Ammon's horn (tissue), 1 donor: ENCODE data around the gene BANP.
"Not testable (repeated sequence)": the region's sequence is repeated elsewhere in the genome, so short reads cannot be mapped to it uniquely, and the experiment has no call there.

ENCODE experiments used
- DNase-seq: peaks from one replicate; pipeline ENCODE4 v3.0.0-alpha.2; 2016; ENCODE audit warnings: low spot score

Gene BANP

DNA sequence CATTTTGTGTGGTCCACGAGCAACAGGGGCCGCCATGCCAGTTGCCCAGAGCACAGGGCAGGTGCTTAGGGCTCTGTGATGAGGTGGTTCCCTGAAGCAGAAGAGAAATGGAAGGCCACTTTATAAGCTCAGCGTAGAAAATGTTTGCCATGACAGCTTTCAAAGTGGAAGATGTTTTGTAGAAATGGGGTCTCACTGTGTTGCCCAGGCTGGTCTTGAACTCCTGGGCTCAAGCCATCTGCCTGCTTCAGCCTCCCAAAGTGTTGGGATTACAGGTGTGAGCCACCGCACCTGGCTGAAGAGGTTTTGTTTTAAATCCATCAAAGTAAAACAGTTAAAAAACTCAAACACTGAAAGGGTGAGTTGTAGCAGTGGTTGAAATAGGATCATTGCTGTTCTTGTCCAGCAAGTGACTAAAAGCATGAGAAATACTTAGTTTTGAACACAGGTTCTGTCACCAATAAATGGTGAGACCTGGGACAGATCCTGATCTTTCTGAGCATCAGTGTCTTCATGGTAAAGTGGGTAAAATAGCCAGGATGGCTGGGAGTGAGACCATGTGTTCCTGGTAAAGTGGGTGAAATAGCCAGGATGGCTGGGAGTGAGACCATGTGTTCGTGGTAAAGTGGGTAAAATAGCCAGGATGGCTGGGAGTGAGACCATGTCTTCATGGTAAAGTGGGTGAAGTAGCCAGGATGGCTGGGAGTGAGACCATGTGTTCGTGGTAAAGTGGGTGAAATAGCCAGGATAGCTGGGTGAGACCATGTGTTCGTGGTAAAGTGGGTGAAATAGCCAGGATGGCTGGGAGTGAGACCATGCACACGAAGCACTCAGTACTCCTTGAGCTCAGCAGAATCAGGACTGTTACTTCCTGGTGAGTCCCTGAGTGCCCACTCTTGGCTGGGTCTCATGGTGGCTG is 46.0 kb downstream of the BANP start:
- no peak for DNase-seq

DNA sequence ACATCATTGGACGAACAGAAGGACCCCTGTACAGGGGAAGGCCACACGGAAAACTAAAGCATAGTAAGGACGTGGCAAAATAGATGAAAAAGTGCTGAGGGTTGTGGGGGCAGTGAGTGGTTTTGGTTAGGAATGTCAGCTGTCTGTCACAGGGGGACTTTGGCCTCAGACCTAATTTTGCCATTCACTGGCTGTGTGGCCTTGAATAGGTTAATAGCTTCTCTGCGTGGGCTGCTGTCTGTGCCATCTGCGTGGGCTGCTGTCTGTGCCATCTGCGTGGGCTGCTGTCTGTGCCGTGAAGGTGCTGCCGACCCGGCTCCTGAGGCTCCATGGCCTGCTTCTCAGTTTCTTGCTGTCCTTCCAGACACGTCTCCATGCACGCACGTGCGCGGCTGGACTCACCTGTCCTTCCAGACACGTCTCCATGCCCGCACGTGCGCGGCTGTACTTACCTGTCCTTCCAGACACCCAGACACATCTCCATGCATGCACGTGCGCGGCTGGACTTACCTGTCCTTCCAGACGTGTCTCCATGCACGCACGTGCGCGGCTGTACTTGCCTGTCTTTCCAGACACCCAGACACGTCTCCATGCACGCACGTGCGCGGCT is 47.1 kb downstream of the BANP start:
- not testable (repeated sequence) for DNase-seq

DNA sequence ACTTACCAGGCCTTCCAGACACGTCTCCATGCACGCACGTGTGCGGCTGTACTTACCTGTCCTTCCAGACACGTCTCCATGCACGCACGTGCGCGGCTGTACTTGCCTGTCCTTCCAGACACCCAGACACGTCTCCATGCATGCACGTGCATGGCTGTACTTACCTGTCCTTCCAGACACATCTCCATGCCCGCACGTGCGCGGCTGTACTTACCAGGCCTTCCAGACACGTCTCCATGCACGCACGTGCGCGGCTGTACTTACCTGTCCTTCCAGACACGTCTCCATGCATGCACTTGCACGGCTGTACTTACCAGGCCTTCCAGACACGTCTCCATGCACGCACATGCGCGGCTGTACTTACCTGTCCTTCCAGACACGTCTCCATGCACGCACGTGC is 47.8 kb downstream of the BANP start:
- DNase-seq = not testable (repeated sequence)

DNA sequence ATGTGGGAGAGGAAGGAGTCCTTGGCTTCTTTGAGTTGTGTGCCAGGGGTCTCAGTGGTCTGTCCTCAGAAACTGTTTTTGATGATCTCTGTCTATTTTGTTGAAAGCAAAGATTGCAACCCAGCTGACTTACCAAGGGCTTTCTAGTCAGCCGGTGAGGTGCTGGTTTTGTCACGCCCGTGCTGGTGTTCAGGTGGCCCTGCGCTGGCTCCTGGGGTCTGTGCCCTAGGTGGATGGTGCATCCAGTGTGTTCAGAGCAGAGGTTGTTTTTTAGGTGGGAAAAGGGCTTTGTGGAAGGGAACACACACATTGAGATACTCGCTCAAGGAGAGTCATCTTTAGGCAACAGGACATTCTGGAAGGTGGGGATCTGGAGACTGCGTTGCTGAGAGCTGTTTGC is 51.0 kb downstream of the BANP start:
- no peak for DNase-seq

DNA sequence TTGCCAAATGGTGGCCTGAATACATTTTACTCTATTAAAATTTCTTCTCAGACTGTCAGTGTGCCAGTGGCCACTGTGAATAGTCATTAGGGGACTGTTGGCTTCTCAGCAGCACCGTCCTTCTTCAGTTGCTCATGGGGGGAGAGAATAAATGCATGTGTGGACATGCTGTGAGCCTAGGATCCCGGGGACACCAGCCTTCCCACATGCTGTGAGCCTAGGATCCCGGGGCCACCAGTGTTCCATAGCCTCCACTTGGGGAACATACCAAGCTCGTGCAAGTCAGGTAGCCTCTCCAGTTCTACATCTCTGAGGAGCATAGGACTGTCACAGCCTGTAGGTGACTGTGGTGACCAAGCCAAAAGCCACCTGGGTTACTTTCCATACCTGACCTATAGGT is 51.5 kb downstream of the BANP start:
- DNase-seq = no peak

DNA sequence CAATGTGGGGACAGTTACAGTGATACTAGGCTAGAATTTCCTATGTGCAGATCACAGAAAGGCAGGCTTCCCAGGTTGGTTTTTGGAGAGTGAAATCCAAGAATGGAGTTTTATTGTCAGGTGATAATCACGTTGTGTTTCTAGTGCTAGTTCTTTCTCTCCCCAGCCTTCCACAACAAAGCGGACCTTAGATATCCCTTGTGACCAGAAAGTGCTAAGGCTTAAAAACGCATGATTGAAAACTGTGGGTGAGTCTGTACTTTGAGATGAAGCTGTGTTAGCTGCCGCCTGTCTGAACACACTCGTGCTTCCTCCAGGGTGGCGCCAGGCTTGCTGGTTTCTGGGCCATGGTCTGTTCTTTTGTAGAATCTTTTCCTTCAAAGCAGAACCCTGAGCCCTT is 52.1 kb downstream of the BANP start:
- DNase-seq = no peak

DNA sequence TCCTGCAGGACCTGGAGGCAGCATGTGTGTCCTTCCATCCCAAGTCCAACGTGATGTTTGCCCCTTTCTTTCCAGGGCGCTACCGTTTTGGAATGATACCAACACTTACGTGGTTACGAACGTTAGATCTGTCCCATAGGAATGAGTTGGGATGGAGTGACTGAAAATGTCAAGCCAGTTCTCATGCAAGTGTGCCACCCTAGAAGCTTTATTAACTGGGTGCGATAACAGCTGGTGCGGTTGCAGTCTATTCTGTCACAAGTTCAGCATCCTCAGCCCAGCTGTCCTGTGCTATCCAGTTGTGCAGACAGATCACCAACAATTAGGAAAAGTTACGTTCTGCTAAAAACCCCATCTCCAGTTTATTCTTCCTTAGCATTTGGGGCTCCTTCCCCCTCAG is 52.5 kb downstream of the BANP start:
- DNase-seq = no peak

DNA sequence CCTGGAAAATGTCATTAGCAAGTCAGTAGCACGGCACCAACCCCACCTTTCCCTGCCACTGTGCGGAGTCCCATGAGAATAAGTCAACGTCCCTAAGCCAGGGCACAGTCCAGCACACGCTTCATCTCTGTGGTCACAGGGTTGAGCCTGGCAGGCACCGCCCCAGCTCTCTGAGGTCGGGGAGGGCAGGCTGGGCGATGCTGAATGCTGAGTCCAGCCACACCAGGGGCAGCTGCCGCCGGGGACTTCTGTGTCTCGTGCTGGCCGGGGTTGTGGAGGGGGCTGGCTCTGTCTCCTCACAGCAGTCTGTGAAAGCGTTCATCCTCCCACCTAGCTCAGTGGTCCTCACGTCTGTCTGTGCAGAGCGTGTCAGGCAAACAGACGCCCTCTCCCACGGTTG is 53.2 kb downstream of the BANP start:
- no peak for DNase-seq

DNA sequence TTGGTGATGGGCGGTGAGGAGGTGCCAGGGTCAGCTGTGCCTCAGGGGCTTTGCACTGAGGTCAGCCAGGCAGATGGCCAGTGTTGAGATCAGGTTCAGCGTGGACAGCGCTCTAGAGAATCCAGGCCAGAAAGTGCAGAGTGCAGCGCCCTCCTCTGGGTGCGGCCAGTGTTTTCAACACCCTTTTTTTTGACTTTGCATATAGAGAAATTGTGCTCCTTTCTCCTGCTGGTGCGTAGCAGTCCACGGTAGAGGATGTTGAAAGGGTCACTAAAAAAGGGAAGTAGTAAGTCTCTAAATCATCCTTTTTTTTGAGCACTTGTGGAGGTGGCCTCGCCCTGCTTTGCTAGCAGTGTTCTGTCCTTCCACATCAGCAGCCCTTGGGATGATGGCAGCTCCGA is 53.9 kb downstream of the BANP start:
- no peak for DNase-seq

DNA sequence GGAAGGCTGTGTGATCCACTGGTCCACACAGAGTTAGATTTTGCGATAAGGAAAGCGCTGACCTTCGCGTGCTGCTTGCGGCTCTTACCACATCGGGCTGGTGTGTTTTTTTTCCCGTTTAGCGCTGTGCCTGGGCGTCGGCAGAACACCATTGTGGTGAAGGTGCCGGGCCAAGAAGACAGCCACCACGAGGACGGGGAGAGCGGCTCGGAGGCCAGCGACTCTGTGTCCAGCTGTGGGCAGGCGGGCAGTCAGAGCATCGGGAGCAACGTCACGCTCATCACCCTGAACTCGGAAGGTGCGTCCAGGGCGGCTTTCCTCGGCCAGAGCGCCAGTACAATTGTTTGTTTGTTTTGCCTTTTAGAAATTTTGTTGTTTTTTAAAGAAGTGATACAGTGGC is 54.7 kb downstream of the BANP start:
- DNase-seq = no peak

DNA sequence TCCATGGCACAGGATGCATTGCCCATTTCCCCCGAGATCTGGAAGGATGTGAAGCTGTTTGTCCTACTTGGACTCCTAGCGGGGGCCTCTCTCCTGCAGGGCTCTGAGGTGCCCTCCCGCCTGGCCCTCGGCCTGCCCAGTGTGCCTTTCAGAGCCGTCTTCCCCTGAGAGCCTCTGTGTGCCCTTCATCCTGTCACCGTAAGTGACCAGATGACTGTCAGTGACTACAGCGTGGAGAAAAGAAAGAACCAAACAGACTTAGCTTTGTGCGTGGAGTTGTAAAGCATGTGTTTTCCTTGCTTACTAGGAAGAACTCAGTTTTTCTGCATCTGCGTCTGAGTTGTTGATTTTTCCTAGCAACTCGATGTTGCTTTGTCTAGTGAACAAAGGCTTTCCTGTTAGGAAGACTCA is 56.1 kb downstream of the BANP start:
- peak; percentile 76 for DNase-seq

DNA sequence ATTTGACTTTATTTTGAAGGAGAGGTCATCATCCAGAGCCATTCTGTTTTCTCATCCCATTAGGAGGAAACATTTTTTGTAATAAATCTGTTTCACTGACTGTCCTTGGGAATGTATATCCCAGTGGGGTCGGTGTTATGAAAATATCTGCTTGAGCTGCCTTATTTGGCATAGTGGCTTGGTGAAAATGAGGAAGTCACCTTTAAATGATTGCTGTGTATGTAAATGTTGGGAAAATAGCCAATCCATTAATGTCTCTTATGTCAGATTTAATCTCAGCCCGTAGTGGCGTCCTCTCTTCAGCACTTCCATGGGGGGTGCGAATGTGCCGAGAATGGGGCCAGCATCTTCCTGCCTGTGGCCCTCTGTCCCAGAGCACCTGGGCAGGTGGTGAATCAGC is 57.6 kb downstream of the BANP start:
- no peak for DNase-seq

DNA sequence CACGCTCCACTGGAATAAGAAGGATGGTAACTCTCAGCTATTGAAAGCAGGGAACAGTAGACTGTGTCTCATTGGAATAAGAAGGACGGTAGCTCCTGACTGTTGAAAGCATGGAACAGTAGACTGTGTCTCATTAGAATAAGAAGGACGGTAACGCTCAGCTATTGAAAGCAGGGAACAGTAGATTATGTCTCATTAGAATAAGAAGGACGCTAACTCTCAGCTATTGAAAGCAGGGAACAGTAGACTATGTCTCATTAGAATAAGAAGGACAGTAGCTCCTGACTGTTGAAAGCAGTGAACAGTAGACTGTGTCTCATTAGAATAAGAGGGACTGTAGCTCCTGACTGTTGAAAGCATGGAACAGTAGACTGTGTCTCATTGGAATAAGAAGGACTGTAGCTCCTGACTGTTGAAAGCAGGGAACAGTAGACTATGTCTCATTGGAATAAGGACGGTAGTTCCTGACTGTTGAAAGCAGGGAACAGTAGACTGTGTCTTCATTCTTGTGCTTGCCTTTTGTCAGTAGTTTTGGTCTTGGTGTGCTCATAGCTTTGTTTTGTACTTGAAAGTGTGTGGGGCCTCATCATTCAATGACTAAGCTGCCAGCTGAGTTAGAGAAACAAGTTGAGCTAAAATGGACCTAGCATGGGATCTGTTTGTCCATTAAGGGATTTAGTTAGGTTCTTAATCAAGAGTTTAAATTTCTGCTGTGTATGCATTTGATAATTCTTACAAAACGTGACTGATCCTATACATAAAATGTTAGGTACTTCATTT is 58.5 kb downstream of the BANP start:
- no peak for DNase-seq

DNA sequence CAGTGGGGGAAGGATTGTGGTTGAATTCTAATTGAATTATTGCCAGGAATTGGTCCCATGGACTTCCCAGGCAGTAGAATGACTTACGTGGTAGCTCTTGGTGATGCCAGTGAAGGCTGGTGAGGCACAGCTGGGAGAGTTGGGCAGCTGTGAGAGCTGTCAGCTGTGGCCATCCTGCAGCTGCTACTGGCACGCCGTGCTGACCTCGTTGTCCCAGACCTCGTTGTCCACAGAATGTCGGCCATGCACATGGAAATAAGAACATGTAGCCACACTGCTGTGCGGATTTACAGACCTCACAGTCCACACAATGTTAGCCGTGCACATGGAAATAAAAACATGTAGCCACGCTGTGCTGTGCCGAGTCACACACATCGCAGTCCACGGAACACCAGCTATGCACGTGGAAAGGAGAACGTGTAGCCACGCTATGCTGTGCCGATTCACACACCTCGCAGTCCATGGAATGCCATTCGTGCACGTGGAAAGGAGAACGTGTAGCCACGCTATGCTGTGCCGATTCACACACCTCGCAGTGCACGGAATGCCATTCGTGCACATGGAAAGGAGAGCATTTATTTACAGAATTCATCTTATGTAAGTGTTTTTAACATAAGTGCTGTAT is 59.2 kb downstream of the BANP start:
- DNase-seq = peak; percentile 29

DNA sequence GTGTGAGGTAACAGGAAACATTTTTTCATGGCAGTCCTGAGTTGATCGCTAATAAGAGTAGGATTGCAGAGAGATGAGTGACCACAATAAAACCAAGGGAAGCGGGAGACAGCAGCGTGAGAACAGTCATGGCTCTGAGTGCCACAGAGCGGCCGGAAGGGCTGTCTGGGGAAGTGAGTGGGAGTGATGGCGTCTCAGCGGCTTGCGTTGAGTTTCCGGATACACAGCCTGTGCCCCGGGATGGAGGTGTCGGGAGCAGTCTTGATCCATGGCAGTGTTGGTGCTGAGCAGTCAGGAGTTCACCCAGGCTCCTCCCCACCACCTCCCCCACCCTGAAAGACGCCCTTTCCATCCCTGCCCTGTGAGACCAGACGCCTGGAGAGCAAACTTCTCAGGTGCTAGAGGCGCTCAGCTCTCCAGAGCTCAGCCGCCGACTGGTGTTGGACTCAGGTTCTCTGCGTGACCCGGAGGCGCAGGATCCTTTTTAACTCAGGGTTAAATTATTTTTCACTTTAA is 59.8 kb downstream of the BANP start:
- no peak for DNase-seq

DNA sequence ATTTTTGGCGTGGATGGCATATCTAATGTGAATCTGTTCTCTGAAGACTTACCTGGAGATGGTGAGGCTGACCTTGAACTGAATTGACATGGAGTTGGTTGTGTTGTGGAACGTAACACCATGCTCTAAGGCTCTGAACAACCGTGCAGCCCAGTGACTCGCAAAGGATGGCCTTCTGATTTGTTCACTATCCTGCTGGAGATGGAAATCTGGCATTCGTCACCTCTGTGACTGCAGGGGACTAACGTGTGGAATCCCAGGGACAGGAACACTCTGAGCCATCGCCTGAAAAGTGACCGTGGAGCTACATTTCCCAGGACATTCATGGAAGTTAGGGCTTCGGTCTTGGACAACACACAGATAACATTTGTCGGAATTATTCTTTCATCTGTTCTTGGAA is 61.1 kb downstream of the BANP start:
- DNase-seq = no peak

DNA sequence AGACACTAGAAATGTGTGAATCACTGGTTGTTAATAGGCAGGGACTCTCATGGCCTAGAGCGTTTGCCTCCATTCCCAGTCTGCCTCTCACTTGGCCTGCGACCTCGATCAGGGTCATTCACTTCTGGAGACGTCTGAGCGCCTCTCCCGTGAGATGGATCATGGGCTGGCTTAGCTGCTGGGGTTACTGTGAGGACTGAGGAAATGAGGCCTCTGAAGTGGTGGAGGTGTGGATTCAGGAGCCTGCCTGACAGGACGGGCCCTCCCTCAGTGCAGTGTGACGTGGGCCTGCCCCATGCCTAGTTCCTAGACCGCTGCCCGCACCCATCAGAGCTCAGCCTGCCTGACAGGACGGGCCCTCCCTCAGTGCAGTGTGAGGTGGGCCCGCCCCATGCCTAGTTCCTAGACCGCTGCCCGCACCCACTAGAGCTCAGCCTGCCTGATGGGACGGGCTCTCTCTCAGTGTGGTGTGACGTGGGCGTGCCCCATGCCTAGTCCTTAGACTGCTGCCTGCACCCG is 61.9 kb downstream of the BANP start:
- no peak for DNase-seq

DNA sequence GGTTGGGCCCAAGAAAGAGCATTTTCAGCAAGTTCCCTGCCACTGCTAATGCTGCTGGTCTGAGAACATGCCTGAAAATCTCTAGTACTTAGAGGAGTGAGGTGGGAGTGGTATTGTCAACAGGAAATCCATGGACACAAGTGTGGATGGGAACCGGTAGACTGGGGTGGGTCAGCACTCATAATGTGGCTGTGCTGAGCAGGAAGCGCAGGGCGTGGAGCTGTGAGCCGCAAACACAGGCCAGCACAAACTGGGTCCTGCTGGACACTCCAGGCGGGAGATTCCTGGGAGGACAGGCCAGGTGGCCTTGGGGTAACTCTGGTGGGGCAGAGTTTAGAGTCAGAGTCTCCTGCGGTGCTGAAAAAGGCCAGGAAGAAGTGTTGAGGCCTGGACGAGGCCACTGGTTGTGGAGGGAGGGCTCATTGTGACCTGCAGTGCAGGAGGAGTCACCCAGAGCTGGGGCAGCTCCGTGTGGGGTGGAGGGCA is 62.6 kb downstream of the BANP start:
- no peak for DNase-seq

DNA sequence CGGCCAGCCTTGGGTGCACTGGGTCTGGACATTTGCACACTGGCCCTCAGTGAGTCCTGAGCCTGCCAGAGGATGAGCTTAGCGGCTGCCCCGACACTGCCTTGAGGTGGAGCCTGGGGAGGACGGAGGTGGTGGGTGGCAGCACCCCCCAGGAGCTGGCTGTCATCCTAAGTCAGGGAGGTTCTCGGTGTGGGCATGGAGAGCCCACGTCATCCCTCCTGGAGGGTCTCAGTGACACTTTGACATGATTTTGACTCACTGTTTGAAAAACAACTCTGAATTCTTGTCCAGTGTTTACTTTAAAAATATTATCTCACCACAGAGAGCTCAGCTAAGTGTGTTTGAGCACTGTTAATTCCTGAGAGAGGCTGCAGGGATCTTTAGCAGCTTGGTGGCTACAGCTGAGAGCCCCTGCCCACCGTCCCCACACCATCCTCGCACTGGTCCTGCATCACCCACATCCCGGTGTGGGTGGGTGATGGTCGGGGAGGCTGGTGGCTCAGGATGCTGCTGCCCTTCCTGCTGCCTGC is 63.1 kb downstream of the BANP start:
- no peak for DNase-seq

DNA sequence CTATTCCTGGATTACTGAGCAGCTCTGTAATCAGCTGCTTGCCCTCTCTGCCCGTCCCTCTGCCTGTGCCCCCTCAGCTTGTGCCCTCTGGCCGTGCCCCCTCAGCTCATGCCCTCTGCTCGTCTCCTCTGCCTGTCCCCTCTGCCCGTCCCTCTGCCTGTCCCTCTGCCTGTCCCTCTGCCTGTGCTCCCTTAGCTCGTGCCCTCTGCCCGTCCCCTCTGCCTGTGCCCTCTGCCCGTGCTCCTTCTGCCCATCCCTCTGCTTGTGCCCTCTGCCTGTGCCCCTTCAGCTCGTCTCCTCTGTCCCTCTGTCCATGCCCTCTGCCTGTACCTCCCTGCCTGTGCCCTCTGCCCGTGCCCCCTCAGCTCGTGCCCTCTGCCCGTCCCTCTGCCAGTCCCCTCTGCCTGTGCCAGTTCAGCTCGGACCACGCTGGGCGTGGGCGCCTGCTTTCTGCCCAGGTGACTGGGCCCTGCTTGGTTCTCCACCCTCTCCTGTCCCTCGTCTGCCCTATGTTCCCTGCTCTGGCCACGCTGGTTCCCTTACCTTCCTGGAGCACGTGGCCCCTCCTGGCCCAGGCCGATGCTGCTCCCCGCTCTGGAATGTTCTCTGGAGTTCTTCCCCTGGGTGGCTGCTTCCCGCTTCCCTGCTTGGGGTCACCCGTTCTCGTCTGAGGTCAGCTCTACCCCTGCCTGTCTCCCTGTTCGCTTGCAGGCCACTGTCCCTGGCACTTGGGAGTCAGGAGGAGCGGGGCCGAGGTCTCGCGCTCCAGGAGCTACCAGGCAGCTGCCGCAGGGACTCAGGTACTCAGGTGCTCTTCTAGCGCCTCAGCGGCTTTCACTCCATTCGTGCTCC is 63.9 kb downstream of the BANP start:
- no peak for DNase-seq

DNA sequence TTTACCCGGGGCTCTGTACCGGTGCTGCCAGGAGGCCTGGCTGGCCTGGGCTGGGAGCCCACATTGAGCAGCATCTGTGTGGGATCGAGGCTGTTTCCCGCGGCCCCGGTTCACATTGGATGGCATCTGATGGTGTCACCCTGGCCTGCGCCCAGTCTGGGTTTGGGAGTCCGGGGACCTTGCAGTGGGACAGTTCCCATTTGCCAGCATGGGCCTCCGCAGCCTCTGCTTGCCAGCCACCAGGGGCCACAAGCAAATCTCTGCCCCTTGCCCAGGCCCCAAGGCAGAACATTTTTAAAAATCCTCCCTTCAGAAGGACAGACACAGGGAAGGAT is 64.5 kb downstream of the BANP start:
- no peak for DNase-seq
